ENCODE results near the gene LANCL2. TPM values are rescaled to one million over a fixed set of nuclear protein-coding genes. Genes with fewer than 3 reads are reported as not detected.
A peak's percentile ranks its signal among the peaks of the same experiment; 100 is the strongest.

The LANCL2 gene
- total RNA-seq, 6 donors from 2014 or later: 4.6 to 19.9 (median 12.6) TPM

GRCh38 chr7:55427342-55427741 is 62.2 kb downstream of the LANCL2 start:
- no peak overlapping the region for H3K4me3 ChIP-seq
- DNase-seq: no peak
- TF ChIP-seq CTCF (IDR thresholded peaks at IDR 0.05) (no peak), POLR2AphosphoS5 (IDR thresholded peaks at IDR 0.05) (no peak), POLR2A (IDR thresholded peaks at IDR 0.05) (no peak), EP300 (IDR thresholded peaks at IDR 0.05) (no peak)
- no peaks in the 10 kb centered on the region for H3K4me1 ChIP-seq
- no peaks in the 10 kb centered on the region for H3K9me3 ChIP-seq
- 65 to 77% methylated on average over 4 of the region's 4 CpGs for WGBS, 2 donors
- H3K36me3 ChIP-seq: peaks cover 0 to 17% (median 10%) of the 10 kb centered on the region in 4 donors
- no peaks in the 10 kb centered on the region for H3K27me3 ChIP-seq
- no peak for ATAC-seq (ENCODE audit: low FRiP score in 2 of 2)
- H3K27ac ChIP-seq: no peak overlapping the region

GRCh38 chr7:55427800-55428199 is 62.7 kb downstream of the LANCL2 start:
- peak in 1 of 2 donors; percentile 52 for DNase-seq
- no peak for ATAC-seq (ENCODE audit: low FRiP score in 2 of 2)
- WGBS, 2 donors: 80 to 83% methylated on average over 11 of the region's 11 CpGs

GRCh38 chr7:55429835-55430499 is 64.8 kb downstream of the LANCL2 start:
- Histone ChIP-seq H3K4me1 (no peaks in the 10 kb centered on the region), H3K4me3 (no peak overlapping the region), H3K36me3 (peaks cover 0 to 21% (median 10%) of the 10 kb centered on the region in 4 donors), H3K27ac (no peak overlapping the region), H3K27me3 (no peaks in the 10 kb centered on the region), H3K9me3 (no peaks in the 10 kb centered on the region)
- ATAC-seq (ENCODE audit: low FRiP score in 2 of 2) (no peak), DNase-seq (no peak)
- TF ChIP-seq CTCF (IDR thresholded peaks at IDR 0.05) (no peak), EP300 (IDR thresholded peaks at IDR 0.05) (no peak), POLR2AphosphoS5 (IDR thresholded peaks at IDR 0.05) (no peak), POLR2A (IDR thresholded peaks at IDR 0.05) (no peak)
- WGBS, 2 donors: 88 to 90% methylated on average over 9 to 11 of the region's 11 CpGs

More at GRCh38 chr7:55427800-55428199, 62.7 kb downstream of the LANCL2 start:
- no peaks in the 10 kb centered on the region for H3K4me1 ChIP-seq
- H3K27me3 ChIP-seq: no peaks in the 10 kb centered on the region
- H3K27ac ChIP-seq: no peak overlapping the region
- H3K9me3 ChIP-seq: no peaks in the 10 kb centered on the region
- TF ChIP-seq POLR2AphosphoS5 (IDR thresholded peaks at IDR 0.05) (no peak), POLR2A (IDR thresholded peaks at IDR 0.05) (no peak), CTCF (IDR thresholded peaks at IDR 0.05) (no peak), EP300 (IDR thresholded peaks at IDR 0.05) (no peak)
- H3K36me3 ChIP-seq: peaks cover 0 to 18% (median 10%) of the 10 kb centered on the region in 4 donors
- no peak overlapping the region for H3K4me3 ChIP-seq

- Histone ChIP-seq H3K9me3 (no peaks in the 10 kb centered on the region), H3K36me3 (peaks cover 0 to 6% (median 0%) of the 10 kb centered on the region in 4 donors), H3K27me3 (no peaks in the 10 kb centered on the region), H3K4me1 (no peaks in the 10 kb centered on the region), H3K27ac (no peak overlapping the region), H3K4me3 (no peak overlapping the region)
- DNase-seq (no peak), ATAC-seq (ENCODE audit: low FRiP score in 2 of 2) (no peak)
- 10 to 41% methylated on average over 2 of the region's 2 CpGs for WGBS, 2 donors
- TF ChIP-seq CTCF (IDR thresholded peaks at IDR 0.05) (no peak), POLR2AphosphoS5 (IDR thresholded peaks at IDR 0.05) (no peak), EP300 (IDR thresholded peaks at IDR 0.05) (no peak), POLR2A (IDR thresholded peaks at IDR 0.05) (no peak)
These were observed 66.8 kb downstream of the LANCL2 start for GRCh38 chr7:55431898-55432297.

GRCh38 chr7:55432506-55432905 is 67.4 kb downstream of the LANCL2 start:
- no peak overlapping the region for H3K27ac ChIP-seq
- DNase-seq (no peak), ATAC-seq (ENCODE audit: low FRiP score in 2 of 2) (no peak)
- WGBS, 2 donors: 81 to 91% methylated on average over 3 of the region's 3 CpGs
- H3K4me3 ChIP-seq: no peak overlapping the region
- no peak for TF ChIP-seq CTCF (IDR thresholded peaks at IDR 0.05)
- no peak for TF ChIP-seq POLR2AphosphoS5 (IDR thresholded peaks at IDR 0.05)
- no peak for TF ChIP-seq POLR2A (IDR thresholded peaks at IDR 0.05)
- TF ChIP-seq EP300 (IDR thresholded peaks at IDR 0.05): no peak
- peaks cover 0 to 6% (median 0%) of the 10 kb centered on the region in 4 donors for H3K36me3 ChIP-seq
- H3K4me1 ChIP-seq: no peaks in the 10 kb centered on the region
- no peaks in the 10 kb centered on the region for H3K9me3 ChIP-seq
- no peaks in the 10 kb centered on the region for H3K27me3 ChIP-seq
